Islet of Langerhans (tissue), 1 donor: ENCODE results near the gene APC.
"Not testable (repeated sequence)": the region's sequence is repeated elsewhere in the genome, so short reads cannot be mapped to it uniquely, and the experiment has no call there.

Source experiments
- FAIRE-seq: peaks from one replicate; lab custom pipeline; 2011; peaks lifted over from hg19 to GRCh38; lab: Jason Lieb, UNC

Gene APC

DNA sequence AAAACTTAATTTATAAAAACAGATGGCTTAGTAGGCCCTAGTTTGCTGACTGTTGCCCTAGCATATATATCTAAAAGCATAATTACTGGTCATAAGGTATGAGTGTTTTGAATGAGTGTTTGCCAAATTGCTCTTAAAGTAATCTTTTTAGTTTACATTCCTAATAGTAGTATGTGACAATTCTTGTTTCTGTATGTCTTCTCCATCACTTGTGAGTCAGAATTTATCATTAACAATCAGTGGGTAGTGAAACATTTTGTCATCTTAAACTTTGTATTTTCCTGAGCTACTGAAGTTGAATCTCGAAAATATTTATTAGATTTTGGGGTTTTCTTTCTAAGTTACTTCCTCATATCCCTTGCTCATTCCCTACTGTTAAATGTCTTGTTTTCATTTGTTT lies 49.6 kb downstream of the APC start:
- no peak for FAIRE-seq

DNA sequence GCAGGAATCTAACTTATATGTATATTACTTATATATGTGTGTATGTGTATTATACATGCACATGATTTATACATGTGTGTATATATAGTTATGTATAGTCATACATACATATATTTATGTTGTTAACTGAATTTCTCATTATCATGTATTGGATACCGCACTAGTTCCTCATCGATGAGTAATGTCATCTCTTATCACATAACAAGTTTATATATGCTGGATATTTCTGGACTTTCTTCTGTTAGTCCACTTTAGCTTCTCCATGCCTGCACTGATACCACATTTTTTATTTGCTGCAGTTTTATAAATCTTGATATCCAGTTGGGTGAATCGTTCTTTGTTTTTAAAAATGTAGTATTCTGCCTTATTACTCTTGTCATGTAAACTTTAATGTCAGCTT lies 50.2 kb downstream of the APC start:
- FAIRE-seq = peak; percentile 69

DNA sequence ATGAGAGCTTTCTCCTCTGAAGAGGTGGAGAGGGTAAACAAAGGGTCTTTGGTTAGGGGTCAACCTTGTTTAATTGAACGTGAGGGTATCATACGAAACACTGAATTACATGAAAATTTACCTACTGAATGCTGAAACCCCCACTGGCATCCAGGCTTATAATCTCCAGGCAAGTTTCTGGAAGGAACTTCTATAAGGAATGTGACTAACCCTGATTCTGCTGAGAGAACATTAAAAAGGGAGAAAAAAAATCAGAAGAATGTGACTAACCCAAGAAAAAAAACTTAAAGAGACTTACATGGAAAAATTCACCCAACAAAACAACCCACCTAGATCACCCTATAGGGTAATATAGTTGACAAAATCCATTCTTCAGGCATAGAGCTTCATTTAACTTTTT lies 55.5 kb downstream of the APC start:
- FAIRE-seq = no peak

DNA sequence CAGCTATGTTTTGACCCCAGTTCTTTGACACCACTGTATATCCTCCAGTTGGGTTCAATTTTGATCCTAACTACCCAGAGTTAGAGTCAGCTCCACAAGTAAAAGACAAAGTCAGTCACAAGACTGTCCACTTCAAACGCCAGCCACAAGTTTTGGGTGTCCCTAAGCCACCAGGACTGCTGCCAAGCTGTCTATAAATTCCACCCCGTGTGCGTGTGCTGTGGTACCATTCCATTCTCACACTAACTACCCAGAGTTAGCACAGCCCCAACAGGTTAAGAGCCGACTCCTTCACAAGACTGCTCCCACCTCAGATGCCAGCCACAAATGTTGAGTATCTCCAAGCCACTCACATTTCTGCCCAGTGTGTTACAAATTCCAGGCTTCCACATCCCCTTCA lies 56.7 kb downstream of the APC start:
- FAIRE-seq = no peak

DNA sequence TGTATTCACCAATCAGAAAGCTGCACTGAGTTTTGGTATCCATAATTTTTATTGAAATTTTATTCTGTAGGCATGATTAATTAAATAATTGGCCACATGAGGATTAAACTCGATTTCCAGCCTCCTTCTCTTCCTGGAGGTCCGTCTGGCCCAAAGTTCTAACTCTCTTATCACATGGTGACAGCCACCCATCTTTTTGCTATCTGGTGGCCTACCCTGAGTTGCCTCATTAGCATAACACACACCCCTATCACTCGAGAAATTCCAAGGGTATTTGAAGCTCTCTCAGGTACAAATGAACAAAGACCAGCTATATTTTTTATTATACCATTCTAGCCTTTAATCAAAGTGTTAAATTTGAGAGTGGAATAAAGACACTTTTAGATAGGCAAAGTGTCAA lies 57.7 kb downstream of the APC start:
- no peak for FAIRE-seq

DNA sequence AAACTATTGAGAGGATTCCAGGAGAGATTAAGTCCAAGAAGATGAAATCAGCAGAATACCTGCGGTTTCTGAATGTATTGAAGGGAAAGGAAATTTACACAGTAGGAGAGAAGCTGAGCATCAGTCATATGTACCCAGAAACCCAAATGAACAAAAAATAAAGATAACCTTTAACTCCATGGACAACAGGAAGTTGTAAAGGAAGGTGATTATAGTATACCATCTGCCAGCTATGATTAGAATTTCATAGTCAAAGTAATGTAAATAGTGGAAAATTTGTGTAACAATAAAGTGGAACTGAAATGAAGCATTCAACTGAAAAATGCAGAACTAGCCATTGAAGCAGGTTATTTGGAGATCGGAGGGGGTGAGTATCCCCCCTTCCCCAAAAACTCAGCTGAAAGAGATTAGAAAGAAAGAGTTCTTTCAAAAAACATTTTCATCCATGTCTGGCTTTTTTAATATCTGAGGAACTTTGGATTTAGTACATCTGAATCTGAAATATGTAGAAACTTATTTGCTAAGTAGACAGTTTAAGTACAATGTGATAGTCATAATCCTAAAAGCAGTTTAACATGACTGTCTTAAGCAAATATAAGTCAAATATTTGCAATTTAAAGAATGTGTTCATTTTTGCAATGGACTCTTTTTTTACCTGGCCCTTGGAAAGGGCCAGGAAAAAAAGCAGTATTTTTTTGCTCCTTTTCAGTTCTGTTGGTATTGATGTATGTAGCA lies 58.4 kb downstream of the APC start:
- peak; percentile 74 for FAIRE-seq

DNA sequence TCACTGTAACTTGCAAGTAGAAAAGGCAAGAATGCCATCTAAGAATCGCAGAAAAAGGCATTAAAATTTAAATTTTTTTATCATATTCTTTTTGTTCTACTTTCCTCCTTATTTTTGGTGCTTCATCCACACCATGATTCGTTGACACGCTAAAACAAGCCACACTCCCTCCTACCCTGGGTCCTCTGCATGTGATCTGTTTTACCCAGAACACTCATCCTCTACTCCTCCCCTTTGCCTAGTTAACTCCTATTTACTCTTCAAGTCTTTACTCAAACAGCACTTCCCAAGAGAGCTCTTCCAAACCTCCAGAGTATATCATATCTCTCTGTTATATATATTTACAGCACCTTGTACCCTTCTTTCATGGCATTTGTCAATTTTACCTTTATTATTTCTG lies 62.0 kb downstream of the APC start:
- no peak for FAIRE-seq

DNA sequence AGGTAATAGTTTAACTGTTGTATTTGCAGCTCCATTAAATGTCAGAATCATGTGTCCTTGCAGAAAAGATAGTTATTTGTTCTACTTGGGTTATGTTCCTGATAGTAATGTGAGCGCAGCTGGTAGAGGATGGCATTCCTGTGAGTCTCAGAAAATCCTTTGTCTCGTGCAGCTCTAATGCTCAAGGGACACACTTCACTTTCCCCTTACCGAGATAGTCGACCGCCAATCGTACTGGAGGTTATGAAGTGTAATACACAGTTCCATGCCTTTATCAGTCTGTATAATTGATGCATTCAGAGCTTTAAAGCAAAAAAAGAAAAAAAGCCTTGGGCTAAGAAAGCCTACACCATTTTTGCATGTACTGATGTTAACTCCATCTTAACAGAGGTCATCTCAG lies 63.2 kb downstream of the APC start:
- no peak for FAIRE-seq

DNA sequence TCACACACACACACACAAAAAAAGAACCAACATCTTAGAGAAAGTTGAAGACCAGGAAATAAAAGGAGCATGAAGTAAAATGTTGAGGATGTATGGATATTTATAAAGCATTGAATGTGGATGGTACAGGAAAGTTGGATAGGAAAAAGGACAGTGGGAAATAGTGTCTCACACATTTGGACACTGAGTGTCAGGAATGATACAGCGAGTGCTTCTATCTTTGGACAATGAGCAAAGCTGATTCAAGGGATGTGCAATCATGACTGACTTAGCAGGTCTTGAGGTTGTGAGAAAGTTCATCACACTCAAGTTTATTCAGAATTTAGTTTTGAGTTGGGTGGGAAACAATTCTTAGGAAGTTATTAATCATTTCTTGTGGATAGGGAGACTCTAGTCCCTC lies 73.3 kb downstream of the APC start:
- FAIRE-seq = no peak

DNA sequence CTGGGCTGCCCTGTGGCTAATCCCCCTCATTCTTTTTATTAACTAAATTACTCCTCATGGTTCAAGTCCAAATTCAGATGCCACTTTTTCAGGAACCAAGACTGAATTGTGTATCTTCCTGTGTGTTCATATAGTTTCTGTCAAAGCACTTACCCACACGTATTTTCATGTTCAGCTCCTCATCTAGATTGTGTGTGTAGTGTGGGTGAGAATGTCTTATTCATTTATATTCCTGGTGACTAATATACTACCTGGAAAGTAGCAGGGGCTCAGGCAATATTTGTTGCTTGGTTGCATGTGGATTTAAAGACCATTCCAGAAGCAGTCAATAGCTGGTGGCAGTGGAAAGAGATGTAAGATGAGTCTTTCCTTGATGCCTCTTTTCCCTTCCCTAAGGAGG lies 74.9 kb downstream of the APC start:
- FAIRE-seq = no peak

DNA sequence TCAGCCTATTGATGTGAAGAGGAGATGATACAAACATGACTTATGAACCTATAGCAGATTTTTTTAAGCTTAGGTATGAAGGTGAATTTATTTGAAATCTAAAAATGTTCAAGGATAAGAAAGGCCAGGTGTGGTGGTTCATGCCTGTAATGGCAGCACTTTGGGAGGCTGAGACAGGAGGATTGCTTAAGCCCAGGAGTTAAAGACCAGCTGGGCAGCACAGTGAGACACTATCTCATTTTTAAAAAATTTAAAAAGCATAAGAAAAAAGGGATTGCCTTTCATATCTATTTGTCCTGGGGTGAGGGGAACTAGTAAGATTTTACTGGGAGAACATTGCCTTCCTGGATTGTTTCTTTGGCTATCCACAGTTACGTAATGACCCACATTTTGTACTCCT lies 82.6 kb downstream of the APC start:
- no peak for FAIRE-seq

DNA sequence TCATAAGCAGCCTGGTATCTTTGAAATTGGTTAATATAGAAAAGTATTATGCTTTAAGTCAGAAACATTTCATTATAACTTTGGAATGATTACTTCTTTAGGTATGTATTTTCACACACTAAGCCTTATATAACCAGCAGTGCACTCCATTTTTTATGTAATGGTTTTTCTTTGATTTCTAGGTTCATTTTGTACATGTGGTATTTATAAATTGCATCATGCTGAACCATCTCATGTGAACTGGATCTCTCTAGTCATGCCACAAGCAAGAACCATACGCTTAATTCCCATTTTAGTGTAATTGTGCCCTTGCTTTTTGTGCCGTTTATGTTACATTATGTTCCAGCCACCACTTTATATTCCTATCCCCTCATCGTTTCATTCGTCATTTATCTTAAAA lies 84.8 kb downstream of the APC start:
- FAIRE-seq = no peak

DNA sequence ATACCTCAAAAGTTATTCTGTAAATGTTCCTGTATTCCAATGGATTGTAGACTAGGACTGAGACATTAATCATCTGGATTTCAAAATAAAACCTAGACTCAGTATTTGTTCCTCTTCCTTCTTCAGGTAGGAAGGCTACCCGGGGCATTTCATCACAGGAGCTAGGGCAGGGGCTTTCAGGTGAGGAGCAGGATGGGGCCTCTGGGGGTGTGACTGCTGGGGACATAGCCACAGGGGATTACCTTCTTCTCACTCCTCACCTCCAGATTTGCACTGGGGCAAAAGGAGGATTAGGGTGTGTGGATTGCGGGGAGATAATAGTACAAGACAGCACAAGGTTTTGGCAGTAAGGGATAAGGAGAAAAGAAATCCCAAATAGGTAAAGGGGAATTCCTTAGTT lies 85.5 kb downstream of the APC start:
- FAIRE-seq = no peak

DNA sequence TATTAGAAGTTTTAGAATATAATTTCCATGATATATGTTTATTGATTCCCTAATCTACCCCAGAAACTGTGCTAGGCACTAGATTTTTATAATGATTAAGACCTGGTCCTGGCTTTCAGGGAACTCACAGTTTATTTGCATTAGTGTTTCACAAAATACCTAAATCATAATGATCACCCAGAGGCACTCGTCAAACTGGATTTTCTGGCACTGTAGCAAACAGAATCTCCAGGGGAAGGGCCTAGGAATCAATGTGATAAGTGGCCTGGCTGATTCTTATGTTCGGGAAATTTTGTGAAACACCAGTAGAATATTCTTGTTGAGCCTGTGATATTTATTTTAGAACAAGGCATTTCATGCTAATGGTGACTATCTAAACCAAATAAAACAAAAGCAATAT lies 86.0 kb downstream of the APC start:
- no peak for FAIRE-seq

DNA sequence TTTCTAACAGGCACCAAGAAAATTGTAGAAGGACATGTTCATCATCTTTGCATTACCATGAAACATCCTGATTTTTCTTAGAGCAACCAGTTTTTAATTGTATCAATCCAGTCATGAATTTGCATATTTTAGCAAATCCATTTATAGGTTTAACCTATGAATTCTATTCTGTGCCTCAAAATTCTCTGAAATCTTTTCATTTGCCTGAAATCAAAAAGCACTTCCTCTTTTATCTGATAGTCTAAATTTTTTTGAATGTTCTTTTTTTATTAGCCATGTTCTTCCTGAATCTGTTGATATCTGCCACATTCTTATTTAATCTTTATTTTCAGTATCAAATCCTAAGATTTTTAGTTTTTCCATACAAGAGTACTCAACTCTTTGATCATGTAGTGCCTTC lies 86.5 kb downstream of the APC start:
- no peak for FAIRE-seq

DNA sequence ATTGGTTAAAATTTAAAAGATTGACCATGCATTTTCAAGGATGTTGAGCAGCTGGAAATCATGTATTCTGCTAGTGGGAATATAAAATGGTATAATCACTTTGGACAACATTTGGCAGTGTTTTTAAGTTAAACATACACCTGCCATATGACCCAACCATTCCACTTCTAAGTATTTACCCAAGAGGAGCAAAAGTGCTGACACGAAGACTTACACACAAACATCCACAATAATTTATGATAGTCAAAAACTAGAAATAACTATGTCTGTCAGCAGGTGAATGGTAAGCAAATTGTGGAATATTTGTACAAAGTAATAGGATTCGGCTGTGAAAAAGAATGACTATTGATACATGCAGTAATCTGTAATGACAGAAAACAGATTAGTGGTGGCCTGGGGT lies 92.7 kb downstream of the APC start:
- no peak for FAIRE-seq

DNA sequence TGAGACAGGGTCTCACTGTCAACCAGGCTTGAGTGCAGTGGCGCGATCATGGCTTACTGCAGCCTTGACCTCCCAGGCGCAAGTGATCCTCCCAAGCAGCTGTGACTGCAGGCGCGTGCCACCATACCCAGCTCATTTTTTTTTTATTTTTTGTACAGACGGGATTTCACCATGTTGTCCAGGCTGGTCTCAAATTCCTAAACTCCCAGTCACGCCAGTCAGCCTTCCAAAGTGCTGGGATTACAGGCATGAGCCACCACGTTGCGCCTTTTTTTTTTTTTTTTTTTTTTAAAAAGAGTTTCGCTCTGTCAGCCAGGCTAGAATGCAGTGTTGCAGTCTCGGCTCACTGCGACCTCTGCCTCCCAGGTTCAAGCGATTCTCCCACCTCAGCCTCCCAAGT lies 96.3 kb downstream of the APC start:
- no peak for FAIRE-seq

DNA sequence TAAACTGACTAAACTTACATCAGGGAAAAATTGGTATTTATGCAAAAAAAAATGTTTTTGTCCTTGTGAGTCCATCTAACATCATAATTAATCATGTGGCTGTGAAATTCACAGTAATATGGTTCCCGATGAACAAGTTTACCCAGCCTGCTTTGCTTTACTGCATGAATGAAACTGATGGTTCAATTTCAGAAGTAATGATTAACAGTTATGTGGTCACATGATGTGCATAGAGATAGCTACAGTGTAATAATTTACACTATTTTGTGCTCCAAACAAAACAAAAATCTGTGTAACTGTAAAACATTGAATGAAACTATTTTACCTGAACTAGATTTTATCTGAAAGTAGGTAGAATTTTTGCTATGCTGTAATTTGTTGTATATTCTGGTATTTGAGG lies 106.8 kb downstream of the APC start:
- FAIRE-seq = no peak

DNA sequence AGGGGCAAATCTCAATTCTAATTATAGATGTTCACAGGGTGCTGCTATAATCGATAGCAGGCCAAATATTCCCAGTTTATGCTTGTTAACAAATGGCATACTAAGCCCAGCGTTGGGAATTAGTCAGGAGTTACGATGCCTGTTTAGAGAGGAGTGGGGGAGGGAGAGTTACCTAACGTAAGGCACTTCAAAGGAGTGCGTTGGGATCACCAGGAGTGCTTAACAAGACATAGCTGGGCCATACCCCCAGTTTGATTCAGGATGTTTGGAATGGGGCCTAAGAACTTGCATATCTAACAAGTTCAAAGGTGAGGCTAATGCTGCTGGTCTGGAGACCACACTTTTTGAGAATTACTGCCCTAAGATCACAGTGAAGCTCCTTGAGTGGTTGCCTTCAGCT lies 108.9 kb downstream of the APC start:
- FAIRE-seq = no peak

DNA sequence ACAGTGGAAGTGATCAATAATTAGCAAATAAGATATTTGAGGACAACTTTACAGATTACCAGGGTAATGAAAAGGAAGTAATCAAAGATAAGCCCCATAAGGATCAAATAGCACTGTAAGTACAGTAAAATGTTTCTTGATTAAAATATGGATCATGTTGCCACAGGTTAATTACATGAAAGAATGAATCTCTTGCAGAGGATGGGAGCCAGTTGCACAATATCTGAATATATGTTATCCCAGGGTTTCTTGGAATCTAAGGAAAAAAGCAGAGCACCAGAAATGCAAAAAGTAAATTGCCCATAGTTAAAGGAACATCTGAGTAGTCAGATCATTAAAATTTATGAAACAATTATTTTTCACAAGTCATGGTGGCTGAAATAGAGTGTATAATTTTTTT lies 109.6 kb downstream of the APC start:
- FAIRE-seq = peak; percentile 43

DNA sequence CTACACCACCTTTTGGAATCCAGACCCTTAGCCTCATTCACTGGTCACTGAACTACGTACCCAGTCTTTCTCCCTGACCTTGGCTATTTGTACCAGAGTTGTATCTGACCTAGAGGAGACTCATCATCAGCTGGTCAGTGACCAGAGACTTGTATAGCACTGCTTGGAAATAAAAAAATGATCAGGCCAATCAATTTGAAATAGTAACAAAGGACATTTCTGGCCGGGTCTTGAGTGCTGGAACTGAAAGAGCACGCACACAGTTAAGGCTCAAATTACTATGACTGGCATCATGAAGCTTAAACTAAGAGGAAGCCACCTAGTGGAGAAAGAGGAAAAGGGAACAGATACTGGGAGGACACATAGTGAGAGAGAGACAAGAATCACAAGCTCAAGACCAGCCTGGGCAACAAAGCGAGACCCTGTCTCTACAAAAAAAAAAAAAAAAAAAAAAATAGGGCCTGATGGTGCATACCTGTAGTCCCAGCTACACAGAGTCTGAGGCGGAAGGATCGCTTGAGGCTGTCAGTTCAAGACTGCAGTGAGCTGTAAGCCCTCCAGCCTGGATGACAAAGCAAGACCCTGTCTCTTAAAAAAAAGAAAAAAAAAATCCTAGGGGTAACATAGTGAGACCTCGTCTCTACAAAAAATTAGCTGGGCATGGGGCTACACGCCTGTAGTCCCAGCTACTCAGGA lies 110.6 kb downstream of the APC start:
- peak; percentile 98 for FAIRE-seq

DNA sequence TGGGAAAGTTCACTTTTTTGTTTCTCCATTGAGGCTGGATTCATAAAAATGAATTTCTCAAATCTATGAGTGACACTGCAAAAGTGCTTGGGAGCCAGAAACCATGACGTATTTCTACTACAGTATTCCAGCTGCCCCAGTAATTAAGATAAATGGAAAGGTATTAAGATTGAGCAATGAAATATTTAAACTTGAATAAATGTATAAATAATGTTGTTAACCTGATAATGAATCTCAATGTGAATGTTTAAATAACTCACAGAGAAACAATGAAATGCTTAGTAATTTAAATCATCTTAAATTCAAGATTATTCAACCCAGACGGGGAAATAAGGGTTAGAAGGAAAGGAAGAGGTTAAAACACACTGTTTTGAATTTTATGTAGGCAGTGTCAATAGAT lies 112.2 kb downstream of the APC start:
- FAIRE-seq = no peak

DNA sequence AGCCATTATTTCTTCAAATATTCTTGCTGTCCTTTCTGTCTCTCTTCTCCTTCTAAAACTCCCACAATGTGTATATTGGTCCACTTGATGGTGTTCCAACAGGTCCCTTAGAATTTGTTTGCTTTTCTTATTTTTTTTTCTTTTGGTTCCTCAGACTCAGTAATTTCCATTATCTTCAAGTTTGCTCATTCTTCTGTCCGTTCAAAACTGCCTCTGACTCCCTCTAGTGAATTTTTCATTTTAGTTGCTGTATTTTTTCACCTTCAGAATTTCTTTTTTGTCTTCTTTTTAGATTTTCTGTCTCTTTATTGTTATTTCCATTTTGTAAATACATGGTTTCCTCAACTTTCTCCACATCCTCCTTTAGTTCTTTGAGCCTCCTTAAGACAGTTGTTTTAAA lies 117.0 kb downstream of the APC start:
- FAIRE-seq = no peak

DNA sequence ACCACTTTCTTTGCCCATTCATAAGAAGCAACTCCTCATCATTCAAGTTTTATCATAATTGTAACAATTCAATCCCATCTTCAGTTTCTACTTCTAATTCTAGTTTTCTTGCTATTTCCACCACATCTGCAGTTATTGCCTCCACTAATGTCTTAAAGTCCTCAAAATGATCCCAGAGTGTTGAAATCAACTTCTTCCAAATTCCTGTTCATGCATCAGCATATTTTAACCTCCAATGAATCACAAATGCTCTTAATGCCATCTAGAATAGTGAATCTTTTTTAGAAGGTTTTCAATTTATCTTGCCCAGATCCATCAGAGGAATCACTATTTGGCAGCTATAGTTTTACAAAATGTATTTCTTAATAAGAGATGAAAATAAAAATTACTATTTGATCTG lies 120.2 kb downstream of the APC start:
- no peak for FAIRE-seq

DNA sequence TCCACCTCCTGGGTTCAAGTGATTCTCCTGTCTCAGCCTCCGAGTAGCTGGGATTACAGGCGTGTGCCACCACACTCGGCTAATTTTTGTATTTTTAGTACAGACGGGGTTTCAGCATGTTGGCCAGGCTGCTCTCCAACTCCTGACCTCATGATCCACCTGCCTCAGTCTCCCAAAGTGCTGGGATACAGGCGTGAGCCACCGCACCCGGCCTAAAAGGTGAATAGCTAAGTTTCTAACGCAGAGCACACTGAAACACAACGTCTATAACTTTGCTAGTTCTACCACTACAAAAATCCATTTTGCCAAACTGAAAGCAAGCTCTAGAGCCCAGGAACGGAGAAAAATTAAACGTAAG lies 122.9 kb downstream of the APC start:
- not testable (repeated sequence) for FAIRE-seq
